Activated CD4-positive, alpha-beta T cell treated with anti-CD3 and anti-CD28 coated beads for 36 hours (primary cell): Measurements from ENCODE around the gene GAL3ST2. TPM values are rescaled to one million over a fixed set of nuclear protein-coding genes. Genes with fewer than 3 reads are reported as not detected.

Source experiments
- ATAC-seq: fragments of 200-7000 bp; cut with Tn5 transposase; one replicate; pipeline ENCODE4 v1.10.0; 2021; ENCODE audit warnings: mild to moderate bottlenecking, moderate library complexity
- CTCF ChIA-PET: fragments of 350-600 bp; sonication (Branson Sonifier 250); formaldehyde crosslinking; loops from one replicate; lab custom pipeline; 2021; ENCODE audit warnings: antibody characterized with exemption; lab: Charles Lee
- POLR2A ChIA-PET: fragments of 350-600 bp; sonication (Branson Sonifier 250); formaldehyde crosslinking; loops from one replicate; lab custom pipeline; 2021; ENCODE audit warnings: antibody characterized with exemption, inconsistent platforms; lab: Charles Lee
- DNase-seq: peaks from one replicate; pipeline ENCODE4 v3.0.0-alpha.2; 2020
- H3K27ac Mint-ChIP-seq: one replicate; pipeline ENCODE4 v1.8.0; 2021; ENCODE audit warnings: mixed read lengths
- H3K27me3 Mint-ChIP-seq: one replicate; pipeline ENCODE4 v1.8.0; 2021; ENCODE audit warnings: mixed read lengths
- H3K36me3 Mint-ChIP-seq: one replicate; pipeline ENCODE4 v1.8.0; 2021; ENCODE audit warnings: low read depth, mixed read lengths
- H3K4me1 Mint-ChIP-seq: one replicate; pipeline ENCODE4 v1.8.0; 2021; ENCODE audit warnings: mixed read lengths
- H3K4me3 Mint-ChIP-seq: one replicate; pipeline ENCODE4 v1.8.0; 2021; ENCODE audit warnings: mild to moderate bottlenecking, moderate library complexity, mixed read lengths
- H3K9me3 Mint-ChIP-seq: one replicate; pipeline ENCODE4 v1.8.0; 2021; ENCODE audit warnings: low read depth, mixed read lengths
- intact Hi-C, 2 experiments: fragments of 100-400 bp; cut with DNase I in 1 of 2; cut with micrococcal nuclease in 1 of 2; formaldehyde crosslinking; loops; one replicate each; pipeline versions ENCODE4 v1.14.2 to v1.15.1; 2022 to 2024; cut with DNase I, micrococcal nuclease
- total RNA-seq, 2 experiments: library from RNA; stranded (reverse); gene quantifications; one replicate each; pipeline ENCODE4 v1.2.3, GENCODE V29; 2021

Gene GAL3ST2
- total RNA-seq, 2 experiments from 2014 or later, result 0.94 to 1.0 TPM

- H3K9me3 Mint-ChIP-seq, result no peaks in the 10 kb centered on the region
- ChIA-PET POLR2A (no interaction called here), CTCF (interaction anchor here (0.5 to 0.9 kb wide), 2 partner anchors 15 to 26 kb away, joined by 3 read pairs; no protein-coding TSS in a partner anchor)
- peak overlapping the region; percentile 55 for H3K27ac Mint-ChIP-seq
- H3K4me3 Mint-ChIP-seq, result no peak overlapping the region
- peaks cover 19% of the 10 kb centered on the region for H3K36me3 Mint-ChIP-seq
- ATAC-seq (no peak), DNase-seq (no peak)
- intact Hi-C loops, result no loop called here
- no peaks in the 10 kb centered on the region for H3K27me3 Mint-ChIP-seq
- H3K4me1 Mint-ChIP-seq, result peaks cover 11% of the 10 kb centered on the region
Measured at GRCh38 chr2:241852981-241853631, 76.5 kb downstream of the GAL3ST2 start.

Other genes starting within 250 kb of the GAL3ST2 start
- under 1 TPM; 0.09 to 0.64 TPM for gene BOK, start 218.1 kb upstream of the GAL3ST2 start, total RNA-seq
- 10 to 100 TPM; 42.5 to 54.1 TPM for gene THAP4, start 139.7 kb upstream of the GAL3ST2 start, total RNA-seq
- 10 to 100 TPM; 71.8 to 80.1 TPM for gene ATG4B, start 139.1 kb upstream of the GAL3ST2 start, total RNA-seq
- gene DTYMK, start 90.0 kb upstream of the GAL3ST2 start, total RNA-seq, result 10 to 100 TPM; 79.8 to 93.1 TPM
- 10 to 100 TPM; 38.4 to 39.7 TPM for gene ING5, start 74.8 kb upstream of the GAL3ST2 start, total RNA-seq
- gene D2HGDH, start 42.2 kb upstream of the GAL3ST2 start, total RNA-seq, result 10 to 100 TPM; 18.2 to 34.1 TPM
- under 1 TPM; 0.76 to 0.89 TPM for gene NEU4, start 32.4 kb downstream of the GAL3ST2 start, total RNA-seq
- 10 to 100 TPM; 33.2 to 37.2 TPM for gene PDCD1, start 82.1 kb downstream of the GAL3ST2 start, total RNA-seq
- under 1 TPM in 1 of 2 experiments, not detected in 1; 0.07 TPM for gene RTP5, start 92.9 kb downstream of the GAL3ST2 start, total RNA-seq